ENCODE data around the gene NDUFB7.

- peak; percentile 97 for TF ChIP-seq CTCF (conservative IDR thresholded peaks at IDR 0.05)
- TF ChIP-seq EZH2 (IDR thresholded peaks at IDR 0.05; ENCODE audit: low read depth), result no peak
Measured at GRCh38 chr19:14556662-14557188, 15.1 kb downstream of the NDUFB7 start.
